ENCODE data around the gene RBM5.
"Not testable (repeated sequence)": the region's sequence is repeated elsewhere in the genome, so short reads cannot be mapped to it uniquely, and the experiment has no call there.

Gene RBM5

DNA sequence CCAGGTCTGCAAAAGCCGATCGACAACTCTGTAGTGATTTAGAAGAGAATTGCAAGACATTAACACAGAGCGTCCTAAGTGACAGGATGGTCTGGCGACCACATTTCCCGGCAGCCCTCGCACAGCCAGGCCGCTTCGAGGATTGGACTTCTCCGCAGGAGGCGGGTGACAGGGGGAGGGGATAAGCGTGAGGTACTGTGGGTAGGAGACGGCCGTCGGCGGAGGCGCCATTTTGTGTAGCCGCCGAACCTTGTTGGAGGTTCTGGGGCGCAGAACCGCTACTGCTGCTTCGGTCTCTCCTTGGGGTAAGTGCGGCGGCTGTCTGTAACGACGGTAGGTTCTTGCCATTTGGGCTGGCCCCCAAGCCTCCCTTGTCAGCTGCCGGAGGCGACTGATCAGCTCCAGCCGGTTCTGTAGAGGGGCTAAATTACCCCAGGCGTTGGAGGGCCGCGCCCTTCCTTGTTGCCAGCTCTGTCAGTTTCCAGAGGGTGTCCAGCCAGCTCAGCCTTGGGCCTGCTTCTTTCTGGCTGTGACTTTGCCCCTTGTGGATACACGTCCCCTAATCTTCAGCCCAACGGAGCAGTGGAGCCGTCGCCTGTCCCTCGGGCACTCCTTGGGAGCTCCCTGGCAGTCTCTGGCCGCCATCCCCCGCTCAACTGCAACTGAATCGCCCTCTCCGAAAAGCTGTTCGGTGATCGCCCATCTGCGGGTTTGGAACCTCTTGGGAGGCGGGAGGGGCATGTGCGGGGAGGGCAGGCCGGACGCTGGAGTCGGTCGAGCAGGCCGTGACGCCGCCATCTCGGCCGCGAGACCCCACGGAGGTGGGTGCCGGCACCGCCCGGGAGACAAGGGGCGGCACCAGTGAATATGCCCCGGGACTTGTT lies at the start of gene RBM5:
Gene RBM5 (plus strand): TSS at position 195 of the 884 bp plus-strand sequence. CDS start 1,516 bp downstream, outside the sequence.
- DNase-seq (ENCODE audit: insufficient read length, low spot score) (peak; percentile 98), FAIRE-seq (peak; percentile 97)

DNA sequence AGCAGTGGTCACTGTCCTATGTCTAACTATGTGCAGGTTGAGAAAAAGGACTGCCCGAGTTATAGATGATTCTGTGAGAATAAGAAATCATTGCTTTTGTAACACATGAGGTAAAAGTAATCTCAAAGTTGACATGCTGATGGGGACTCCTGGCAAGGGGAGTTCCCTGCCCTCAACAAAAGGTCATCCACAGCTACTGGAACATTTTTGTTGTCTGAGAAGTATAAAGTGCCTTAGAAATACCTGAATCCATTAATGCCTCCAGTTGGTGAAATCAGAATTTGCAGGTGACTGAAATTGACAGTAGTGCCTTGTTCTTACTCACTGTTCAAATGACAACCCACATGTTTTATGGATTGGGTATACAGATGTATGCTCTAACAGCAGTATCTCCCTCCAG lies 43.7 kb upstream of the RBM5 start:
- FAIRE-seq (no peak), DNase-seq (ENCODE audit: insufficient read length, low spot score) (no peak)

DNA sequence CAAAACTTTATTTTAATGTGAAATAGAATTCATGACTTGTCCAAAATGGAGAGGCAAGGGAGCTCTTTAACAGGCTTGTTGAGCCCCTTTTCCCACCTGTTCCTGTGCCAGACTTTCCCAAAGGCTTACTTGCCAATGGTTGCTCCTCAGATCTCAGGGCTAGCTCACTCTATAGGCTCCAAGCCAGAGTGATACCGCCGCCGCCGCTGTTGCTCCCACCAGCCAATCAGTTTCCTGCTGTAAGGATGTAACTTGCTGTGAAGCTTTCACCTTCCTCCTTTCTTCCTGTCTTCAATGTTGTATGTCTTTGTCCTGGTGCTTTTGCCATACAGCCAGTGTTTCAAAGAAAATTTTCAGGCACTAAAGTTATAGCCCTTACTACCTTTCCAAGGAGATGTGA lies 41.3 kb upstream of the RBM5 start:
- no peak for DNase-seq (ENCODE audit: insufficient read length, low spot score)
- FAIRE-seq: no peak

DNA sequence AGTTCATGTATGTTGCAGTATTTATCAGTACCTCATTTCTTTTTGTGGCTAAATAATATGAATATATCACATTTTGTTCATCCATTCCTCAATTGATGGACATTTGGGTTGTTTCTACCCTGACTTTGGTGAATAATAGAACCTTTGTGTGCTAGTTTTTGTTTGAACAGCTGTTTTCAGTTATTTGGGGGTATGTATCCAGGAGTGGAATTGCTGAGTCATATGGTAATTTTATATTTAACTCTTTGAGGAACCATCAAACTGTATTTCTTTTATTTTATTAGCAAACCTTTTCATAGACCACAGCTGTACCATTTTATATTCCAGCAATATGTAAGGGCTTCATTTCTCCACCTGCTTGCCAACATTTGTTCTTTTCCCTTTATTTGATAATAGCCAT lies 38.4 kb upstream of the RBM5 start:
- DNase-seq (ENCODE audit: insufficient read length, low spot score) (no peak), FAIRE-seq (no peak)

DNA sequence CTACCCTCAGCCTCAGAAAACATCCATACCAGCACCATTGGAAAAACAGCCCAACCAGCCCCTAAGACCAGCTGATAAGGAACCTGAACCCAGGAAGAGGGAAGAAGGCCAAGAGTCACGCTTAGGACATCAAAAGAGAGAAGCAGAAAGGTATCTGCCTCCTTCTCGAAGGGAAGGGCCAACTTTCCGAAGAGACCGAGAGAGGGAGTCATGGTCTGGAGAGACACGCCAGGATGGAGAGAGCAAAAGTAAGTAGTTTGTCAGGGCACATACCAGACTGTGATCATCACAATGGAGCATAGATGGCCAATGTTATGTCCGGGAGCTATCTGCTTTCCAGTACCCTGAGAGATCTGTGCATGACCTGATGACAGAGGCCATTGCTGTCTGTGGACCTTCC lies 31.0 kb upstream of the RBM5 start:
- FAIRE-seq: no peak

DNA sequence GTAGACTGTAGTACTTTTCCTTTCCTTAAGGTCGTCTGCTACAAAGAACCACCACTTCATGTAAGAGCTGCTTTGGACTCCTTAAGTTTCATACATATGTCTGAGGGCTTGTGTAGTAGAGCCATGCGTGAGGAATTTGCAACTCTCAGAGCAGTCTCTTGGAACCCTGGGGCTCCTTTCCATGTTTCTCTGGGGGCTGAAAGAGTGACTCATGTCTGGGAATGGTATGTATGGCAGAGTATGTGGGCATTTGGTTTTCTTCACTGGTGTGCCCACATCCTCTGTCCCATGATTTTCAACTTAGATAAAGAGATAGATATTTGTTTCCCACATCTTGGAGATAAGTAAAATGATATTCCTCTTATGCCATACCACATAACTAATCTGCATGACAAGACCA lies 20.6 kb upstream of the RBM5 start:
- no peak for DNase-seq (ENCODE audit: insufficient read length, low spot score)
- FAIRE-seq: no peak

More for the DNA sequence above, 31.0 kb upstream of the RBM5 start:
- DNase-seq (ENCODE audit: insufficient read length, low spot score): no peak

DNA sequence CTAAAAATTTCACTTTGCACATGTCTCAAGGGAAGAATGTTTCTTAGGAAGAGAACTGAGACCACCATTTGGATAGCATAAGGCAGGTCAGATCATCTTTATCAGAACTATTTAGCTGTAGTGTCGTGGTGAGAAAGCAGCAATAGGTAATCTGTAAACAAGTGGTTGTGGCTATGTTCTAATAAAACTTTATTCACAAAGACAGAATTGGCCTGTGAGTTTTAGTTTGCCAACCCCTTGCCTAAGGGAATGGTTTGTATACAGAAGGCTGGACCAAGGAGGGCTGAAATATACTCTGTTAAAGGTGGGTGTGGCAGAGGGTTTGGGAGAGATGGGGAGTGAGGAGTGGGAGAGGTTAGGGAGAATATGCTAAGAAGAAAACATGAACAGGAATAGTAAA lies 10.6 kb upstream of the RBM5 start:
- FAIRE-seq: peak; percentile 9
- no peak for DNase-seq (ENCODE audit: insufficient read length, low spot score)

DNA sequence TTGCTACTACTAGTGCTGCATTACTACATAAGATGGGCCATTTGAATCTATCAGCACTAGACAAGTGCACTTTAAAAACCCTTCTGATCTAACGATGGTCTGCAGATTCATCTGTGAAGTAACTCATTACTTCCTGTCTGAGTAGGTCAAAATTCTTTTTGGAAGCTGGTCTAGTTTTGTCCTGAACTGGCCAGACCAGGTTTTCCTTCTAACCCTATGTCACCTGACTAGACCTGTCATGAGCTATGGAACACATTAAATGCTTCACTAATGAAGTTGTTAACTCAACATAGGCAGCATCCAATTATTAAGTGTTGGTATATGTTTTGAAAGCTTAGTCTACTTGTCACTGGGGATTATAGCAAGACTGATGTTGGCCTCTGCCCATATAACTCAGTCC lies 10.1 kb upstream of the RBM5 start:
- FAIRE-seq (no peak), DNase-seq (ENCODE audit: insufficient read length, low spot score) (no peak)

DNA sequence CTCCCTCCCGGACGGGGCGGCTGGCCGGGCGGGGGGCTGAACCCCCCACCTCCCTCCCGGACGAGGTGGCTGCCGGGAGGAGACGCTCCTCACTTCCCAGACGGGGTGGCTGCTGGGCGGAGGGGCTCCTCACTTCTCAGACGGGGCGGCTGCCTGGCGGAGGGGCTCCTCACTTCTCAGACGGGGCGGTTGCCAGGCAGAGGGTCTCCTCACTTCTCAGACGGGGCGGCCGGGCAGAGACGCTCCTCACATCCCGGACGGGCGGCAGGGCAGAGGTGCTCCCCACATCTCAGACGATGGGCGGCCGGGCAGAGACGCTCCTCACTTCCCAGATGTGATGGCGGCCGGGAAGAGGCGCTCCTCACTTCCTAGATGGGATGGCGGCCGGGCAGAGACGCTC lies 3.8 kb upstream of the RBM5 start:
- FAIRE-seq: not testable (repeated sequence)

DNA sequence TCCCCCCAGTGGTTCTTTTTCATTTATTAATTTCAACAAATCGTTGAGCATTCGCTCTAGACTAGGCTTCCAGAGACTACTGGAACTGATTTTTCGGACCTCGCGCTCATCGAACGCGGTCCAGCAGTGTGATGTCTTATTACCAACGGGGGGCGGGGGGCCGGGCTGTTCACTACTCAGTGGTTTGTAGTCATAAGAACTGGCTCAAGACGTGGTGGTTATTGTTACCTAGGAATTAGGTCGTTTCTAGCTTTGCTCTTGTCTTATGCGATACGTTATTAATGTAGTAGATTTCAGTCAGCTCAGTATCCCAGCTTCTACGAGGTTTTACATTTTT lies 858 bp downstream of the RBM5 start:
- FAIRE-seq: no peak
- DNase-seq (ENCODE audit: insufficient read length, low spot score): no peak

More for the DNA sequence above, 3.8 kb upstream of the RBM5 start:
- not testable (repeated sequence) for DNase-seq (ENCODE audit: insufficient read length, low spot score)

DNA sequence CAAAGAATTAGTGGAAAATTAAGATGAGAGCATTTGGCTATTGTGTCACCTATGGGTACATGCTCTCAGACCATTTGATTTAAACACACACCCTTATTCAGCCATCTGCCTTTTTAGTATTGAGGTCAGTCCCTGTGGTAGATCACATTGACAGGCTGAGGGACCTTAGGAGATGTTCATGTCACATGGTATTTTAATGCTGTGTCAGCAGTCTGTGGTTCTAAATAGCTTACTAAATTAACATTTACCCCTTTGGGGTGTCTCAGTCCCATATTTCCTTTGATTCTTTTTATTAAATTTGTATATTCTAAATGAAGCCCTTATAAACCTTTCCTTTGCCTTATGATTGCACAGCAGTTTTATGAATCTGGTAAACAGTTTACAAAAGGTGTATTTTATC lies 2.3 kb downstream of the RBM5 start:
- DNase-seq (ENCODE audit: insufficient read length, low spot score): no peak

DNA sequence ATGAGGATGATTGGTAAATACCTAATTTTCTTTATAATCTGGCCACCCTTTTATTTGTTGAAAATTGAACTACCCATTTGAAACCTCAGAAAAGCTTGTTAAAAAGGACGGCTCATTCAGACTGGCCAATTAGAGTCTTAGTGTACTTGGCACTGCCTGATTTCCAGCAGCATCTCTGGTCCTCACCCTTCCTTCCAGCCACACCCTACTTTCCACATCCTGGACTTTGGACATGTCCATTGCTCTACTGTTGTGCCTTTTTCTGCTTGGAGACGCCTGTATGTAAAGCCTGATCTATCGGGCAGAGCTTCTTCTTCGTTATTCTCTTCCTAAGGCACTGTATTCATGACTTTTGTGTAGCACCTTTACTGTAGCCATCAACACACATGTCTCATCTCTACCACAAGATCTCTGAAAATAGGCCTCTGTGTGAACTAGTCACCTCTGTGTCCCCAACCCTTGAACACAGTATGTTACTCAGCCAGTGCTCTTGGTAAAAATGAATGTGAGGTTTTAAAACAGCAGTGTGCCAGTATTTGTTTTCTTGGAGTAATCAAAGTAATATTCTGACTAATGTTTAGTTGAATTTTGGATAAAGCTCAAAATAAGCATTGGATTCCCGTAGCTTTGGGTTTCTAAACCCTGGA lies 6.8 kb downstream of the RBM5 start:
- DNase-seq (ENCODE audit: insufficient read length, low spot score): no peak

More for the DNA sequence above, 2.3 kb downstream of the RBM5 start:
- no peak for FAIRE-seq

DNA sequence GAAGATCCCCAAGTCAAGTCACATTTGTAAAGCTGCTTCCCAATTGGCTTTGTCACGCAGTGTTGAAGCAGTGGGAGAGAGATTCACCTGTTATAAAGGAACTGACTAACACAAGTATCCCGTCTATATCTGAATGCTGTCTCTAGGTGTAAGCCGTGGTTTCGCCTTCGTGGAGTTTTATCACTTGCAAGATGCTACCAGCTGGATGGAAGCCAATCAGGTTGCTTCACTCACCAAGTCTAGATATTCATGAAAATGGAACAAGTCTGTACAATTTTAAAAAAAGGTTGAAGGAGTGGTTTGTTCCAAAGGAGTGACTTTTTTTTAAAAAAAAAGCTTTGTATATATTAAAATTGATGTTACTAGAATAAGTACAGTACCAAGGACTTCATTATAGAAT lies 11.7 kb downstream of the RBM5 start:
- FAIRE-seq: no peak
- DNase-seq (ENCODE audit: insufficient read length, low spot score): no peak

More for the DNA sequence above, 6.8 kb downstream of the RBM5 start:
- FAIRE-seq: no peak

DNA sequence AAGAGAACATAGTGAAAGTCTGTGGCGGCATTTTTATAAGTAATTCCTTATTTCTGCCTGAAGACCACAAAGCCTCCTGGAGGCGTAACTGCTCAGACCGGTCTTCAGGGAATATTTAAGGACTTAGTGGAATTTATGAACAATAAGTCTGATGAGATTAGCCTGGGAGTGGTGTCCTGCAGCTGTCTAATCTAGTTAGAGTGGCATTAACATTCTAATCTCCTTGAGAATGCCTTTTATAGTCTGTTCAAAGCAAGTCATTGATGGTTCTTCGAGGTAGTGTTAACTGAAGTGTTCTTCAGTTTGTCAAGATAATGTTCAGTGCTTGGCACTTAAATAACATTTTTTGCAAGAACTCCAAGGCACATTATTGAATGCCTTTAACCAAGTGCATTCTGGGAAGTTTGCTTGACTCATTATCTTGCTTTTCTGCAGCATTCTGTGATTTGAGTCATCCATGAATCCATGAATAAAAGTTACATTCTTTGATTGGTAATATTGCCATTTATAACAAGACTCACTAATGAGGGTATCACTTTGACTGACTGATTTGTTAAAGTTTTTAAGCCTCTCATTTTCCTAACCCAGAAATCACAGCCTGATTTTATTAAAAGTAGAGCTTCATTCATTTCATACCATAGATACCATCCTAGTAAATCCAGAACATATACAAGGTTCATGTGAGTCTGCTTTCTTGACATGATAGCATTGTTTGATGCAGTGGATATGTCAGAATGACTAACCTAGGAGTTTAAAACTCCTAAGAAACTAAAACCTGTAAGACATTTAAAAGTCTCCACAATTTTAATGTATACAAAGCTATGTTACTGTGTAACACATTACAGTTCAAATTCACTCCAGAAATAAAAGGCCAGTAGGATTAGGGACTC lies 12.5 kb downstream of the RBM5 start:
- DNase-seq (ENCODE audit: insufficient read length, low spot score) (no peak), FAIRE-seq (no peak)

DNA sequence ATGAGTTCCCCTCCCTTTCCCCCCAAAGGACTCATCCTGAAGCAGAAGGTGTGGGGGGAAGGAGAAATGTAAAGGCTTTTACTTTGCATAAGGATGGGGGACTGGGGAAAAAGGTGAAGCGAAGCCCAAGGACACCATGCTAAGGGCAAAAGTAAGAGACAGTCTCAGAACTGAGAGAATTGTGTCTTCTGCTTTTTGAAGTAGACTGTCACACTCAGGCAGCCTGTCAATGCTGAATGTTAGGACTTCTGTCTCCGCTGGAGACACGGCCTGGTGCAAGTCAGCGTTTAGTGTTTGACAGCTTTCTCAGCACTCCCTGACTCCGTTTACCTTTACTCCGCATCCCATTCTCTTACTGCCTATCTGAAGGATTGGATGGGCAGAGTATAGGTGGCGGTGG lies 13.8 kb downstream of the RBM5 start:
- DNase-seq (ENCODE audit: insufficient read length, low spot score) (no peak), FAIRE-seq (no peak)

DNA sequence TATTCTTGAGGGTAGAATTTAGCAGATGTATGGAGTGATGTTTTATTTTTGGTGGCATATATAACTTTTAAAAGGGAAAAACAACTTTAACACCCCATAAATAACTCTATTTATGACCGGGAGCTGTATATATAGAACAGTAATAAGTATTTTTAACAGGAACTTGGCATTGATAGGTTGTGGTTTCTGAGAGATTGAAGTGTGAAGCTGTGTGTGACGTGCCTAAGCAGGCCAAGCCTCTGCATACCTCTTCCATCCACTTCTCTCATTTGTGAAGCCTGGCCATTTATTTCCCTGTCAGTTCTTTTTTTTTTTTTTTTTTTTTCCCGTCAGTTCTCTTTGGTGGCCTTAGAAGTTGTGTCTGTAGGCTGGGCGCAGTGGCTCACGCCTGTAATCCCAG lies 23.0 kb downstream of the RBM5 start:
- FAIRE-seq (no peak), DNase-seq (ENCODE audit: insufficient read length, low spot score) (no peak)

DNA sequence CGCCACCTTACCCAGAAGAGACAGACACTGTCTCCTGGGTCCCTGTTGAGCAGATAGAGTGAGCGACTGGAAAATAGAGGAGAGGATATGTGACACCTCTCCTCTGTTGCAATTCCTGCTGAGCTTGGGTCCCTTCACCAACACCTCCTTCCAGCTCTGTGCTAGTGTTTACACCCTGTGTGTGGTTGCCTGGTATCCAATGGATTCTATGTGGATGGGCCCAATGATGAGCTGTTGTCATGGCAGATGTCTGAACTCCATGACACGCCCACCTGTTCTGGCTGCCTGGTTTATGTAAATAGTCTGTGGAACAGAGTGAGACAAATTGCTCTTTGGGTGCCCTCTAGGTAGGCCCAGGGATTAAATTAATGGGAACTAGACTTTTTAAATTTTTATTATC lies 23.7 kb downstream of the RBM5 start:
- no peak for FAIRE-seq
- no peak for DNase-seq (ENCODE audit: insufficient read length, low spot score)

DNA sequence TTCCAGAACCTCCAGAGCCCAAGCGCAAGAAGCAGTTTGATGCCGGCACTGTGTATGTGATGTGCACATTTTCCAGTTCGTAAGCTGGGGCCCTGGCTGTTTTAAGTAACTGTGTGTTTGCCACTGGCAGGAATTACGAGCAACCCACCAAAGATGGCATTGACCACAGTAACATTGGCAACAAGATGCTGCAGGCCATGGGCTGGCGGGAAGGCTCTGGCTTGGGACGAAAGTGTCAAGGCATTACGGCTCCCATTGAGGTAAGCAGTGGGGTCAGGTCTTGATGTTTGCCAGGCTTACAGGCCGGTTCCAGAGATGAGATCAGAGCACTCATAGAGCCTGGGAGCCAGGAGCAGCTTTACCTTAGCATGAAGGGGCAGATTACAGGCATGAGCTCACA lies 28.4 kb downstream of the RBM5 start:
- DNase-seq (ENCODE audit: insufficient read length, low spot score) (no peak), FAIRE-seq (no peak)

DNA sequence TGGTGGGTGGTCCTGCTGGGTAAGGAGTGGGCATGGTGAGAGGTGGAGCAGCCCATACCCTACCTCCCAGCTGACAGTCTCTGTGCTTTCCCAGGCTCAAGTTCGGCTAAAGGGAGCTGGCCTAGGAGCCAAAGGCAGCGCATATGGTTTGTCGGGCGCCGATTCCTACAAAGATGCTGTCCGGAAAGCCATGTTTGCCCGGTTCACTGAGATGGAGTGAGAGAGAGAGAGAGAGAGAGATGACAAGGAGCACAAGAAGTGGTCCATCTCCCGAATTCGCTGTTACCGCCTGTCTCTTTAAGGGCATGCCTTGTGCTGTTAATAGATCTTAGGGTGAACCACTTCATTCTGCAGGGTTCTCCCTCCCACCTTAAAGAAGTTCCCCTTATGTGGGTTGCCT lies 29.5 kb downstream of the RBM5 start:
- DNase-seq (ENCODE audit: insufficient read length, low spot score) (no peak), FAIRE-seq (peak; percentile 57)

DNA sequence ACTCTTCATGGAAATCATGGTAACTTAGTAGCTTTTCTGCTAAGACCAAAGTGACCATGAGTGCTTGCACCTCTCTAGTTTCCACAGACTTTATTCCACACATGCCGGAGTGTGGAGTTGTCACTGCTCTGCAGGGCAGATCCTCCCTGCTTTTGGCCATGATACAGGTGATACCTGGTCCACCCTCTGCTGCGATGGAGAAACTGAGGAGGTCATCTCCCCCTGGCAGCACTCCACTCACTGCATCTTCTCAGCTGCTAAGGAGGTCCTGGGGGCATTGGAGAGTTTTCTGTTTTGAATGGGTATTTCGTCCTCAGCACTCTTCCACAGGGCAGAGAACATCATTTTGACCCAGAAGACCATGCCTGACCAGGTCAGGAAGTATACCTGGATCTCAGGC lies 31.1 kb downstream of the RBM5 start:
- FAIRE-seq (no peak), DNase-seq (ENCODE audit: insufficient read length, low spot score) (no peak)

DNA sequence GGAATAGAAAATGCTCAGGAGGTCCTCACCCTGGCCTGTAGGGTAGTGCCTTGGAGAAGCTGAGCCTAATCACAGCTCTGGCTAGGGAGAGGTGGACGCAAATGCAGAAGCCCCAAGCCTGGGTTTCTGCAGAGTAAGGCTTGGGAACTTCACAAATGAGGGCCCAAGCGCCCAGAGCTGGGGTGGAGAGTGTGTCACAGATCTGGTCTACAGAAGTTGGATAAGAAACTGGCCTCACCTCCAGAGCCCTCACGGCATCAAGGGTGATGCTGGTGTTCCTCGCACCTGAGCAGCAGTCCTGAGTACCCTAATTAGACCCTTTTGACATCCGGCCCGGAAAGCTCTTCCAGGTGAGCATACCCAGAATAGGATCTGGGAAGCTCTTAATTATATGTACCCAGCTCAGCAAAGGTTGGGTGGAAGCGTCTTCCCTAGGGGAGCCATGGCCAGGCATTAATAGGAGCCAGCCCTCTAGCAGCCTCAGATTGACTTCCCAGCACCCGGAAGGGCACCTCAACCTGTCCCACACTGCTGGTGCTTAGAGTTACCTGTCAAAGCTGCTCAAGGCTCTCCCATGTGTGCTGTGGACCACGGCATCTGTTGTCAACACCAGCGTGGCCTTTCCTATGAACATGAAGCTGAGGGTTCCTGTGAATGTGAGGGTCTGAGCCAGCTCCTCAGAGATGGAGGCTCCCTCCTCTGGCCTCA lies 31.8 kb downstream of the RBM5 start:
- DNase-seq (ENCODE audit: insufficient read length, low spot score) (no peak), FAIRE-seq (no peak)
